ENCODE results near the gene AP1B1.
"Not testable (repeated sequence)": the region's sequence is repeated elsewhere in the genome, so short reads cannot be mapped to it uniquely, and the experiment has no call there.

AP1B1 gene

GRCh38 chr22:29348041-29348440 lies 40.3 kb downstream of the AP1B1 start:
- no peak overlapping the region for H3K27ac ChIP-seq (ENCODE audit: low read depth, low read length)
- H2AK5ac ChIP-seq (ENCODE audit: low read length) = no peak overlapping the region
- no peak overlapping the region for H2BK5ac ChIP-seq (ENCODE audit: low read depth, low read length, poor library complexity)
- H3K9me3 ChIP-seq (ENCODE audit: insufficient read depth, low read depth, low read length) = peaks cover 3% of the 10 kb centered on the region
- no peak overlapping the region for H4K12ac ChIP-seq (ENCODE audit: low read depth, low read length)
- DNase-seq = no peak
- no peaks in the 10 kb centered on the region for H3K79me2 ChIP-seq (ENCODE audit: control insufficient read depth, insufficient read depth, low read length, poor library complexity)
- no peak overlapping the region for H3K9ac ChIP-seq (ENCODE audit: low read length)
- no peak overlapping the region for H3K14ac ChIP-seq (ENCODE audit: low read length)
- H2BK120ac ChIP-seq (ENCODE audit: insufficient read depth, low read length, poor library complexity) = no peak overlapping the region
- peaks cover 40 to 43% of the 10 kb centered on the region in 2 experiments for H3K36me3 ChIP-seq (ENCODE audit: control insufficient read depth in 1 of 2, insufficient read depth in 2 of 2, low read length in 2 of 2)
- peaks cover 21 to 25% of the 10 kb centered on the region in 2 experiments for H3K4me1 ChIP-seq (ENCODE audit: control insufficient read depth in 1 of 2, insufficient read depth in 2 of 2, low read length in 2 of 2)
- H2AFZ ChIP-seq (ENCODE audit: insufficient read depth, low read length, poor library complexity) = no peak overlapping the region
- peaks cover 7% of the 10 kb centered on the region for H3K79me1 ChIP-seq (ENCODE audit: low read length)
- H3K27me3 ChIP-seq (ENCODE audit: insufficient read depth, low read length) = no peaks in the 10 kb centered on the region
- no peak overlapping the region for H4K8ac ChIP-seq (ENCODE audit: low read depth, low read length)
- no peak overlapping the region for H4K91ac ChIP-seq (ENCODE audit: low read depth, low read length)
- H3K4me3 ChIP-seq (ENCODE audit: low read depth, low read length) = no peak overlapping the region
- H3K18ac ChIP-seq (ENCODE audit: low read length) = no peak overlapping the region
- no peak overlapping the region for H3K23ac ChIP-seq (ENCODE audit: low read length)
- no peak overlapping the region for H3K4me2 ChIP-seq (ENCODE audit: low read length)
- H3K4ac ChIP-seq (ENCODE audit: low read depth, low read length) = no peak overlapping the region
- no peak overlapping the region for H2BK12ac ChIP-seq (ENCODE audit: low read length)
- no CpG with 5 or more reads among the region's 2 CpGs for WGBS (ENCODE audit: extremely low coverage, insufficient coverage, insufficient read length)

GRCh38 chr22:29346659-29347058 lies 41.7 kb downstream of the AP1B1 start:
- Histone ChIP-seq H3K4me1 (ENCODE audit: control insufficient read depth in 1 of 2, insufficient read depth in 2 of 2, low read length in 2 of 2) (peaks cover 32 to 35% of the 10 kb centered on the region in 2 experiments), H3K14ac (ENCODE audit: low read length) (no peak overlapping the region), H3K4me2 (ENCODE audit: low read length) (no peak overlapping the region), H3K79me2 (ENCODE audit: control insufficient read depth, insufficient read depth, low read length, poor library complexity) (no peaks in the 10 kb centered on the region), H4K12ac (ENCODE audit: low read depth, low read length) (no peak overlapping the region), H2AK5ac (ENCODE audit: low read length) (no peak overlapping the region), H4K8ac (ENCODE audit: low read depth, low read length) (no peak overlapping the region), H3K4me3 (ENCODE audit: low read depth, low read length) (no peak overlapping the region), H2BK5ac (ENCODE audit: low read depth, low read length, poor library complexity) (no peak overlapping the region), H2BK120ac (ENCODE audit: insufficient read depth, low read length, poor library complexity) (no peak overlapping the region), H2BK12ac (ENCODE audit: low read length) (no peak overlapping the region), H3K9me3 (ENCODE audit: insufficient read depth, low read depth, low read length) (peaks cover 3% of the 10 kb centered on the region), H3K27ac (ENCODE audit: low read depth, low read length) (no peak overlapping the region), H3K36me3 (ENCODE audit: control insufficient read depth in 1 of 2, insufficient read depth in 2 of 2, low read length in 2 of 2) (peaks cover 40 to 42% of the 10 kb centered on the region in 2 experiments), H3K4ac (ENCODE audit: low read depth, low read length) (peak overlapping the region; percentile 6), H3K23ac (ENCODE audit: low read length) (no peak overlapping the region), H3K27me3 (ENCODE audit: insufficient read depth, low read length) (no peaks in the 10 kb centered on the region), H4K91ac (ENCODE audit: low read depth, low read length) (no peak overlapping the region), H3K18ac (ENCODE audit: low read length) (no peak overlapping the region), H3K79me1 (ENCODE audit: low read length) (peaks cover 14% of the 10 kb centered on the region), H3K9ac (ENCODE audit: low read length) (no peak overlapping the region), H2AFZ (ENCODE audit: insufficient read depth, low read length, poor library complexity) (no peak overlapping the region)
- no CpG with 5 or more reads among the region's 4 CpGs for WGBS (ENCODE audit: extremely low coverage, insufficient coverage, insufficient read length)
- no peak for DNase-seq

GRCh38 chr22:29345932-29346331 lies 42.4 kb downstream of the AP1B1 start:
- no peak overlapping the region for H3K4ac ChIP-seq (ENCODE audit: low read depth, low read length)
- DNase-seq = no peak

GRCh38 chr22:29344889-29345288 lies 43.5 kb downstream of the AP1B1 start:
- DNase-seq; H3K14ac ChIP-seq (ENCODE audit: low read length); H3K79me2 ChIP-seq (ENCODE audit: control insufficient read depth, insufficient read depth, low read length, poor library complexity); H3K9ac ChIP-seq (ENCODE audit: low read length); H2AK5ac ChIP-seq (ENCODE audit: low read length); H3K9me3 ChIP-seq (ENCODE audit: insufficient read depth, low read depth, low read length); H4K8ac ChIP-seq (ENCODE audit: low read depth, low read length); H3K4me2 ChIP-seq (ENCODE audit: low read length); H2AFZ ChIP-seq (ENCODE audit: insufficient read depth, low read length, poor library complexity); H3K4me3 ChIP-seq (ENCODE audit: low read depth, low read length); H3K27me3 ChIP-seq (ENCODE audit: insufficient read depth, low read length); H4K12ac ChIP-seq (ENCODE audit: low read depth, low read length); H3K4ac ChIP-seq (ENCODE audit: low read depth, low read length); H3K23ac ChIP-seq (ENCODE audit: low read length); H3K18ac ChIP-seq (ENCODE audit: low read length): not testable (repeated sequence)
- Histone ChIP-seq H3K4me1 (ENCODE audit: control insufficient read depth in 1 of 2, insufficient read depth in 2 of 2, low read length in 2 of 2) (peaks cover 42 to 47% of the 10 kb centered on the region in 2 experiments), H4K91ac (ENCODE audit: low read depth, low read length) (peak overlapping the region; percentile 52), H2BK120ac (ENCODE audit: insufficient read depth, low read length, poor library complexity) (peak overlapping the region; percentile 62), H2BK5ac (ENCODE audit: low read depth, low read length, poor library complexity) (peak overlapping the region; percentile 38), H3K36me3 (ENCODE audit: control insufficient read depth in 1 of 2, insufficient read depth in 2 of 2, low read length in 2 of 2) (peaks cover 41 to 43% of the 10 kb centered on the region in 2 experiments), H2BK12ac (ENCODE audit: low read length) (peak overlapping the region; percentile 56), H3K27ac (ENCODE audit: low read depth, low read length) (peak overlapping the region; percentile 62), H3K79me1 (ENCODE audit: low read length) (peaks cover 19% of the 10 kb centered on the region)
- no CpG with 5 or more reads among the region's 5 CpGs for WGBS (ENCODE audit: extremely low coverage, insufficient coverage, insufficient read length)

More at GRCh38 chr22:29345932-29346331, 42.4 kb downstream of the AP1B1 start:
- Histone ChIP-seq H2BK5ac (ENCODE audit: low read depth, low read length, poor library complexity) (no peak overlapping the region), H3K27me3 (ENCODE audit: insufficient read depth, low read length) (no peaks in the 10 kb centered on the region), H3K14ac (ENCODE audit: low read length) (no peak overlapping the region), H4K12ac (ENCODE audit: low read depth, low read length) (no peak overlapping the region), H2AFZ (ENCODE audit: insufficient read depth, low read length, poor library complexity) (no peak overlapping the region), H3K36me3 (ENCODE audit: control insufficient read depth in 1 of 2, insufficient read depth in 2 of 2, low read length in 2 of 2) (peaks cover 41 to 43% of the 10 kb centered on the region in 2 experiments), H3K79me2 (ENCODE audit: control insufficient read depth, insufficient read depth, low read length, poor library complexity) (no peaks in the 10 kb centered on the region), H3K9me3 (ENCODE audit: insufficient read depth, low read depth, low read length) (peaks cover 3% of the 10 kb centered on the region), H3K4me1 (ENCODE audit: control insufficient read depth in 1 of 2, insufficient read depth in 2 of 2, low read length in 2 of 2) (peaks cover 38 to 41% of the 10 kb centered on the region in 2 experiments), H3K9ac (ENCODE audit: low read length) (no peak overlapping the region), H3K18ac (ENCODE audit: low read length) (no peak overlapping the region), H2BK12ac (ENCODE audit: low read length) (no peak overlapping the region), H2AK5ac (ENCODE audit: low read length) (no peak overlapping the region), H3K4me2 (ENCODE audit: low read length) (no peak overlapping the region), H3K23ac (ENCODE audit: low read length) (no peak overlapping the region), H3K79me1 (ENCODE audit: low read length) (peaks cover 19% of the 10 kb centered on the region), H3K4me3 (ENCODE audit: low read depth, low read length) (no peak overlapping the region), H2BK120ac (ENCODE audit: insufficient read depth, low read length, poor library complexity) (no peak overlapping the region), H4K8ac (ENCODE audit: low read depth, low read length) (no peak overlapping the region), H4K91ac (ENCODE audit: low read depth, low read length) (no peak overlapping the region), H3K27ac (ENCODE audit: low read depth, low read length) (peak overlapping the region; percentile 13)
